ENCODE data around the gene SLC7A6. TPM values are rescaled to one million over a fixed set of nuclear protein-coding genes. Genes with fewer than 3 reads are reported as not detected.

The SLC7A6 gene
- total and polyA plus RNA-seq, 2 of the 13 experiments (the other 11 are each of a cell fraction or from before 2014, with no cell fraction given) = 35.8 to 70.8 TPM

- no peak for TF ChIP-seq ZFAT (CRISPR knock-in tag; conservative IDR thresholded peaks at IDR 0.05)
- 0 out of 2 replicates have a peak, but pooled peaks have one; percentile 38 for TF ChIP-seq ZBTB14 (CRISPR knock-in tag; IDR thresholded peaks at IDR 0.05)
- peak; percentile 74 for TF ChIP-seq SP1 (IDR thresholded peaks at IDR 0.05)
- peak; percentile 97 for TF ChIP-seq SP1 (CRISPR knock-in tag; IDR thresholded peaks at IDR 0.05)
- TF ChIP-seq ZNF780A (CRISPR knock-in tag; IDR thresholded peaks at IDR 0.05) = no peak
- peak; percentile 62 for TF ChIP-seq MED1 (CRISPR knock-in tag; IDR thresholded peaks at IDR 0.05)
- no peak for TF ChIP-seq ZNF720 (CRISPR knock-in tag; IDR thresholded peaks at IDR 0.05)
- no peak for TF ChIP-seq MIER2 (CRISPR knock-in tag; IDR thresholded peaks at IDR 0.05)
- peak; percentile 71; the same call in 1 of the 2 replicates for TF ChIP-seq TFDP1 (CRISPR knock-in tag; IDR thresholded peaks at IDR 0.05; ENCODE audit: borderline replicate concordance)
- TF ChIP-seq KDM1A (CRISPR knock-in tag; IDR thresholded peaks at IDR 0.05) = peak; percentile 46; the same call in 1 of the 2 replicates
- TF ChIP-seq RBM39 (IDR thresholded peaks at IDR 0.05; ENCODE audit: low read depth, low read length, poor library complexity, severe bottlenecking) = peak; percentile 95
- no peak for TF ChIP-seq GPBP1L1 (CRISPR knock-in tag; IDR thresholded peaks at IDR 0.05)
- TF ChIP-seq YY1 (IDR thresholded peaks at IDR 0.05; ENCODE audit: insufficient read depth, insufficient replicate concordance, low read depth, low read length) = peak; percentile 79
- TF ChIP-seq ZNF280D (CRISPR knock-in tag; IDR thresholded peaks at IDR 0.05) = 0 out of 2 replicates have a peak, but pooled peaks have one; percentile 15
- TF ChIP-seq SALL1 (CRISPR knock-in tag; IDR thresholded peaks at IDR 0.05) = peak; percentile 48
- TF ChIP-seq ZNF503 (CRISPR knock-in tag; IDR thresholded peaks at IDR 0.05) = peak; percentile 69; the same call in 1 of the 2 replicates
- no peak for TF ChIP-seq FOXA1 (IDR thresholded peaks at IDR 0.05)
- peak; percentile 3; the same call in 1 of the 2 replicates for TF ChIP-seq FOXA1 (CRISPR knock-in tag; IDR thresholded peaks at IDR 0.05)
- peak; percentile 79 for TF ChIP-seq HOXA3 (CRISPR knock-in tag; IDR thresholded peaks at IDR 0.05)
- no peak for TF ChIP-seq MBD4 (IDR thresholded peaks at IDR 0.05; ENCODE audit: borderline replicate concordance, low read length)
- TF ChIP-seq ERF (CRISPR knock-in tag; IDR thresholded peaks at IDR 0.05) = peak; percentile 62
Observed at GRCh38 chr16:68244903-68245853, 19.1 kb upstream of the SLC7A6 start, which contains the start of gene PLA2G15 (continued).
